ENCODE measurements around the gene DMD.

The DMD gene

DNA sequence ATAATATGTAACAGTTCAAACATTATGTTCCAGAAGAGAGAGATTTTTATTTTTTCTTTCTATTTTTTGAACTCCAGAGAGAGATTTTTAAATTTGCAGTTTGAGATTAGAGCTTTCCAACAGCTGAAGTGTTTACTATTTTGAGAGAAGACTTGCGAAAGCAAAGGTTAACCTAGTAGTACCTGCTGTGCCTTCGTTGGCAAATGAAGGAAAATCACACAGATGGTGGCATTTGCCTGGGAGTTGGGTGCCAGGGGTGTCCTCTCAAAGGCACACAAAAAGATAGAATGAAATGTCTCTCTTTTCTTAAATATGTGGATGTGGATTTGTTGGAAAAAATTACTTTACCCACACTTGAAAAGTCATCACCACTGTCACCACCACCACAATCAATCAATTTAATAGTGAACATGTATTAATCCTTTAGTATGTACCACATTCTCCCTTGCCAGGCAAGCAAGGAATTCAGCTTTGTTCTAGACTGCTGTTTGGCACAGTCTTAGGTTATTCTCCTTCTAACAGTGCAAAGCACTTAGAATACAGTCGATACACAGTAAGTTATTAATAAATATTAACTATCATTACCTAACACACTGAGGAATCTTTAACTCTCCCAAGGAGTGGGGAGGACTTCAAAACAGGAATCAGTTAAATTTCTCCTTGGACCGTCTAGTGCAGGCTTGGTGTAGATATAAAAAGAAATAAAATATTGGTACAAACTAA lies 1301.3 kb downstream of the DMD start:
- Histone ChIP-seq H3K27me3 (replicated peaks in 2 of 5; ENCODE audit: control insufficient read depth in 4 of 5, insufficient read depth in 5 of 5, low read length in 4 of 5) (no peaks in the 10 kb centered on the region), H3K4me3 (ENCODE audit: control insufficient read depth in 1 of 7, extremely low read depth in 1 of 7, insufficient read depth in 4 of 7, low read depth in 2 of 7, low read length in 6 of 7) (no peak overlapping the region), H3K4me1 (ENCODE audit: control extremely low read depth in 1 of 4, control insufficient read depth in 4 of 4, insufficient read depth in 4 of 4, low read length in 3 of 4) (no peaks in the 10 kb centered on the region), H3K27ac (ENCODE audit: insufficient read depth in 1 of 2, low read depth in 1 of 2, low read length in 2 of 2, poor library complexity in 1 of 2, severe bottlenecking in 2 of 2) (no peak overlapping the region), H3K36me3 (ENCODE audit: control insufficient read depth in 4 of 4, insufficient read depth in 4 of 4, low read length in 3 of 4) (no peaks in the 10 kb centered on the region), H3K9me3 (ENCODE audit: control extremely low read depth in 1 of 5, control insufficient read depth in 4 of 5, insufficient read depth in 2 of 5, low read depth in 1 of 5, low read length in 4 of 5) (no peaks in the 10 kb centered on the region)
- CTCF ChIA-PET, result no interaction called here
- DNase-seq, result no peak
- 88% methylated on average over 2 of the region's 4 CpGs for WGBS (ENCODE audit: insufficient coverage)
- POLR2A ChIA-PET, result no interaction called here

DNA sequence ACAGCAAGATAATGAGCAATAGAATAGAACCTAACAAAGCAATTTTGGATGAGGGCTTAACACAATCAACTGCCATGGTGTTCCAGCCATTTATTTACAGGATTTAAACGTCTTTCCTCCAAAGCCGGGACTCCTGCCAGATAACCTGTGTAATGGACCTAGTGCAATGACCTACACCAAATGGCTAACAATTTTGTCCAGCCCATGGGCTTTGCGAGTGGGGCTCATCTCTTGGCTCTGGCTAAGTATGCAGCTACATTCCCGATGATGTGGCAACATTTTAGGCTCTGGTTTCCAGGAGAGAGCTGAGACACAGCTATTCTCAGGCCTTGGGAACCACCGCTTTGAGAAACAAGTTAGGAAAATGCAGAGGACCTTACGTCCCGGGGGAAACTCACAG lies 1317.2 kb downstream of the DMD start:
- Histone ChIP-seq H3K27me3 (replicated peaks in 2 of 5; ENCODE audit: control insufficient read depth in 4 of 5, insufficient read depth in 5 of 5, low read length in 4 of 5) (no peaks in the 10 kb centered on the region), H3K36me3 (ENCODE audit: control insufficient read depth in 4 of 4, insufficient read depth in 4 of 4, low read length in 3 of 4) (no peaks in the 10 kb centered on the region), H3K4me1 (ENCODE audit: control extremely low read depth in 1 of 4, control insufficient read depth in 4 of 4, insufficient read depth in 4 of 4, low read length in 3 of 4) (no peaks in the 10 kb centered on the region), H3K27ac (ENCODE audit: insufficient read depth in 1 of 2, low read depth in 1 of 2, low read length in 2 of 2, poor library complexity in 1 of 2, severe bottlenecking in 2 of 2) (no peak overlapping the region), H3K4me3 (ENCODE audit: control insufficient read depth in 1 of 7, extremely low read depth in 1 of 7, insufficient read depth in 4 of 7, low read depth in 2 of 7, low read length in 6 of 7) (no peak overlapping the region), H3K9me3 (ENCODE audit: control extremely low read depth in 1 of 5, control insufficient read depth in 4 of 5, insufficient read depth in 2 of 5, low read depth in 1 of 5, low read length in 4 of 5) (no peaks in the 10 kb centered on the region)
- DNase-seq, result no peak
- ChIA-PET CTCF (no interaction called here), POLR2A (no interaction called here)
- 85% methylated on average over 7 of the region's 7 CpGs for WGBS (ENCODE audit: insufficient coverage)

DNA sequence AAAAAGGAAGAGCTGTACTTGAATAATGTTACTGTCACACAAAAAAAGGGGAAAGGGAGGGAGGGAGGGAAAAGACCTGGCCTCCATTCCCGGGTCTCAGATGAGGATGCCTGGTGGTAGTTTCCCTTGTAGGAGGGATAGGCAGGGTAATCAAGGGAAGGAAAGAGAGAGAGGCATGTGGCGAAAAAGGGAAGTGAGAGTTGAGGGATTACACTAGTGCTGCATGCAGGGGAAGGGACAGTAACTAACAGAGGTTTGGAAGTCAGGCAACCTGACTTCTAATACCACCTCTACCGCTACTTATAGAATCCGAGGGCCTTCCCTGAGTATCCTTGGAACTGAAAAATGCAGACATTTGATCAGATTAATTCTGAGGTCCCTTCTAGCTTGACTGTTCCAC lies 1317.8 kb downstream of the DMD start:
- no peak overlapping the region for H3K4me3 ChIP-seq (ENCODE audit: control insufficient read depth in 1 of 7, extremely low read depth in 1 of 7, insufficient read depth in 4 of 7, low read depth in 2 of 7, low read length in 6 of 7)
- ChIA-PET POLR2A (no interaction called here), CTCF (no interaction called here)
- no peaks in the 10 kb centered on the region for H3K27me3 ChIP-seq (replicated peaks in 2 of 5; ENCODE audit: control insufficient read depth in 4 of 5, insufficient read depth in 5 of 5, low read length in 4 of 5)
- no peaks in the 10 kb centered on the region for H3K9me3 ChIP-seq (ENCODE audit: control extremely low read depth in 1 of 5, control insufficient read depth in 4 of 5, insufficient read depth in 2 of 5, low read depth in 1 of 5, low read length in 4 of 5)
- WGBS (ENCODE audit: insufficient coverage), result 57% methylated on average over 3 of the region's 4 CpGs
- H3K36me3 ChIP-seq (ENCODE audit: control insufficient read depth in 4 of 4, insufficient read depth in 4 of 4, low read length in 3 of 4), result no peaks in the 10 kb centered on the region
- no peak for DNase-seq
- H3K27ac ChIP-seq (ENCODE audit: insufficient read depth in 1 of 2, low read depth in 1 of 2, low read length in 2 of 2, poor library complexity in 1 of 2, severe bottlenecking in 2 of 2), result no peak overlapping the region
- no peaks in the 10 kb centered on the region for H3K4me1 ChIP-seq (ENCODE audit: control extremely low read depth in 1 of 4, control insufficient read depth in 4 of 4, insufficient read depth in 4 of 4, low read length in 3 of 4)

DNA sequence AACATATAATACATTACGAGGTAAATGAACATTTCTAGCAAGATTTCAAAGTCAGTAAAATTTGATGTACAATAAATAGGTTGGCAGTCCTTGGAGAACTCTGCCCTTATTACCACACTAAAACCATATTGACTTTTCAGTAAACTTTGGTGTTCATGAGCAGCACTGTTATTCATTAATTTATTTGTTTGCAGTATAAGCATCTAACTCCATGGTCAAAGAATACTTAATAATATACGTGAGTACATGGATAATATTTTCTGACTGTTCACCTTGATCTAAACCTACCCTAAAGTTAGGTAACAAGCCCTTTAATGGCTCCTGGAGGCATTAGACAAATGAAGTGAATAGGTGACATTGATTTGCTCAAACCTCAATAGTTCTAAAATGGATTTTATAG lies 1322.3 kb downstream of the DMD start:
- Histone ChIP-seq H3K4me1 (ENCODE audit: control extremely low read depth in 1 of 4, control insufficient read depth in 4 of 4, insufficient read depth in 4 of 4, low read length in 3 of 4) (no peaks in the 10 kb centered on the region), H3K27me3 (replicated peaks in 2 of 5; ENCODE audit: control insufficient read depth in 4 of 5, insufficient read depth in 5 of 5, low read length in 4 of 5) (no peaks in the 10 kb centered on the region), H3K4me3 (ENCODE audit: control insufficient read depth in 1 of 7, extremely low read depth in 1 of 7, insufficient read depth in 4 of 7, low read depth in 2 of 7, low read length in 6 of 7) (no peak overlapping the region), H3K36me3 (ENCODE audit: control insufficient read depth in 4 of 4, insufficient read depth in 4 of 4, low read length in 3 of 4) (no peaks in the 10 kb centered on the region), H3K27ac (ENCODE audit: insufficient read depth in 1 of 2, low read depth in 1 of 2, low read length in 2 of 2, poor library complexity in 1 of 2, severe bottlenecking in 2 of 2) (no peak overlapping the region), H3K9me3 (ENCODE audit: control extremely low read depth in 1 of 5, control insufficient read depth in 4 of 5, insufficient read depth in 2 of 5, low read depth in 1 of 5, low read length in 4 of 5) (no peaks in the 10 kb centered on the region)
- ChIA-PET CTCF (no interaction called here), POLR2A (no interaction called here)
- WGBS (ENCODE audit: insufficient coverage), result no CpG with 5 or more reads among the region's 2 CpGs
- DNase-seq, result no peak

DNA sequence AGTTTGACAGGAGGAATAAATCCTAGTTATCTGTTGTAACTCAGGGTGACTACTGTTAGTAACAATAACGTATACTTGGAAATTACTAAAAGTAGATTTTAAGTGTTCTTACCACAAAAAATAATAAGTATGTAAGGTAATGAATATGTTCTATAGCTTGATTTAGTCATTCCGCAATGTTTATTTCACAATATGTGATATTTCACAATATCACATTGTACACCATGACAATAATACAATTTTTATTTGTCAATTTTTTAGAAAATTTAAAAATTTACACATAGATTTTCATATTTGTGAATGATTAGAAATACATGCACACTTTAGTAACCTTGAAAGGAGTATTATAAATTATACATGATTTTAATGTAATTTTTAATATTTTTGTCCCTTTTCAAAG lies 1326.8 kb downstream of the DMD start:
- ChIA-PET CTCF (no interaction called here), POLR2A (no interaction called here)
- no peak for DNase-seq
- Histone ChIP-seq H3K27ac (ENCODE audit: insufficient read depth in 1 of 2, low read depth in 1 of 2, low read length in 2 of 2, poor library complexity in 1 of 2, severe bottlenecking in 2 of 2) (no peak overlapping the region), H3K4me1 (ENCODE audit: control extremely low read depth in 1 of 4, control insufficient read depth in 4 of 4, insufficient read depth in 4 of 4, low read length in 3 of 4) (no peaks in the 10 kb centered on the region), H3K4me3 (ENCODE audit: control insufficient read depth in 1 of 7, extremely low read depth in 1 of 7, insufficient read depth in 4 of 7, low read depth in 2 of 7, low read length in 6 of 7) (no peak overlapping the region), H3K36me3 (ENCODE audit: control insufficient read depth in 4 of 4, insufficient read depth in 4 of 4, low read length in 3 of 4) (no peaks in the 10 kb centered on the region), H3K27me3 (replicated peaks in 2 of 5; ENCODE audit: control insufficient read depth in 4 of 5, insufficient read depth in 5 of 5, low read length in 4 of 5) (no peaks in the 10 kb centered on the region), H3K9me3 (ENCODE audit: control extremely low read depth in 1 of 5, control insufficient read depth in 4 of 5, insufficient read depth in 2 of 5, low read depth in 1 of 5, low read length in 4 of 5) (no peaks in the 10 kb centered on the region)
- no CpG with 5 or more reads among the region's 2 CpGs for WGBS (ENCODE audit: insufficient coverage)

DNA sequence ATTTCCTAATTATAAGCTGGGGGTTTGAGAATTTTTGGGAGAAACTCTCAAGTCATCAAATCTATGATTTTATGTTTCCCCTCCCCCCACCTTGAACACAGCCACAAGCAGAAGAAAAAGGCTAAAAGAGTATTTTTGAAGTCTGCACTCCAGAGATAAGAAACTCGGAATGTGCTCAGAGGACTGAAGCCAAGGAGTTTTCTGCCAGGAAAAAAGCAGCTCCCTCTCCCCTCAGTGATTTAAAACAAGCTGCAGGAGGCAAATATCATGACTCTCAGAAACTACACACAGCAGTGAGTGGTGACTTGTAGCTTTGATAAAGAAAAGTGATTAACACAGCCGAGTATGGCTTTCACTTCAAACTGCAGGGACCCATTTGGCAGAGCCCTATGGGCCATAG lies 1339.3 kb downstream of the DMD start:
- H3K27me3 ChIP-seq (replicated peaks in 2 of 5; ENCODE audit: control insufficient read depth in 4 of 5, insufficient read depth in 5 of 5, low read length in 4 of 5), result no peaks in the 10 kb centered on the region
- DNase-seq, result peak in 2 of 3 donors; percentile 1 to 27
- no peaks in the 10 kb centered on the region for H3K9me3 ChIP-seq (ENCODE audit: control extremely low read depth in 1 of 5, control insufficient read depth in 4 of 5, insufficient read depth in 2 of 5, low read depth in 1 of 5, low read length in 4 of 5)
- H3K4me3 ChIP-seq (ENCODE audit: control insufficient read depth in 1 of 7, extremely low read depth in 1 of 7, insufficient read depth in 4 of 7, low read depth in 2 of 7, low read length in 6 of 7), result no peak overlapping the region
- CTCF ChIA-PET, result no interaction called here
- H3K36me3 ChIP-seq (ENCODE audit: control insufficient read depth in 4 of 4, insufficient read depth in 4 of 4, low read length in 3 of 4), result no peaks in the 10 kb centered on the region
- 42% methylated on average over 1 of the region's 2 CpGs for WGBS (ENCODE audit: insufficient coverage)
- no peaks in the 10 kb centered on the region for H3K4me1 ChIP-seq (ENCODE audit: control extremely low read depth in 1 of 4, control insufficient read depth in 4 of 4, insufficient read depth in 4 of 4, low read length in 3 of 4)
- H3K27ac ChIP-seq (ENCODE audit: insufficient read depth in 1 of 2, low read depth in 1 of 2, low read length in 2 of 2, poor library complexity in 1 of 2, severe bottlenecking in 2 of 2), result no peak overlapping the region
- POLR2A ChIA-PET, result no interaction called here

DNA sequence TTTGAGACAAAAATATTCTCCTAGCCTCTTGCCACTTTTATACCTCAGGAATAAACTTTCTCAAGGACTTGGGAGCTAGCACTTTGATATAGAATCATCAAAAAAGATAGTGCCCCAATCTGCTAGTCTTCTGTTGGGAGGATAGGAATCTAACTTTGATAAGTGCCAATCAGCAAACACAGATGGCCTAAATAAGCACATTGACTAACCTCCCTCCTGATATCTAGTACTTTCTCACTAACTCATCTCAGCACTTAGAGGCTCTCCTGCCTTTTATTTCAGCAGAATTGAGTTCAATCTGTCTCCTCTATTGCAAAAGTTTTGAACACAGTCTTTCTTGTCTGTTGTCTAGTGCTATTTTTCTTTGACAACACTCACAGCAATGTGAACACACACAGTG lies 1341.1 kb downstream of the DMD start:
- Histone ChIP-seq H3K36me3 (ENCODE audit: control insufficient read depth in 4 of 4, insufficient read depth in 4 of 4, low read length in 3 of 4) (no peaks in the 10 kb centered on the region), H3K4me3 (ENCODE audit: control insufficient read depth in 1 of 7, extremely low read depth in 1 of 7, insufficient read depth in 4 of 7, low read depth in 2 of 7, low read length in 6 of 7) (no peak overlapping the region), H3K27me3 (replicated peaks in 2 of 5; ENCODE audit: control insufficient read depth in 4 of 5, insufficient read depth in 5 of 5, low read length in 4 of 5) (no peaks in the 10 kb centered on the region), H3K4me1 (ENCODE audit: control extremely low read depth in 1 of 4, control insufficient read depth in 4 of 4, insufficient read depth in 4 of 4, low read length in 3 of 4) (no peaks in the 10 kb centered on the region), H3K9me3 (ENCODE audit: control extremely low read depth in 1 of 5, control insufficient read depth in 4 of 5, insufficient read depth in 2 of 5, low read depth in 1 of 5, low read length in 4 of 5) (no peaks in the 10 kb centered on the region), H3K27ac (ENCODE audit: insufficient read depth in 1 of 2, low read depth in 1 of 2, low read length in 2 of 2, poor library complexity in 1 of 2, severe bottlenecking in 2 of 2) (no peak overlapping the region)
- ChIA-PET POLR2A (no interaction called here), CTCF (no interaction called here)
- DNase-seq, result no peak
